Left ventricle myocardium superior (tissue), 1 donor: ENCODE data around the gene SKAP1. TPM values are rescaled to one million over a fixed set of nuclear protein-coding genes. Genes with fewer than 3 reads are reported as not detected.

Experiments used
- ATAC-seq: fragments of 200-7000 bp; cut with Tn5 transposase; one replicate; pipeline ENCODE4 v1.9.1; 2020; ENCODE audit warnings: mild to moderate bottlenecking, moderate library complexity
- DNase-seq: peaks from one replicate; pipeline ENCODE4 v3.0.0-alpha.2; 2020
- intact Hi-C: fragments of 100-400 bp; cut with micrococcal nuclease; formaldehyde crosslinking; loops from one replicate; pipeline ENCODE4 v1.11.0; 2022
- total RNA-seq: library from RNA; stranded (reverse); fragmentation: NEBNext Ultra II Directional; extraction: Animal tissue kit (Norgen Biotek cat#: 25700); gene quantifications from one replicate; pipeline ENCODE4 v1.2.1, GENCODE V29; 2021
- donor health status: DM: no; HTN: yes; CAD: no; lungs with severe emphysema.

Gene SKAP1
- total RNA-seq, 1 donor from 2014 or later, result 0.27 TPM

DNA sequence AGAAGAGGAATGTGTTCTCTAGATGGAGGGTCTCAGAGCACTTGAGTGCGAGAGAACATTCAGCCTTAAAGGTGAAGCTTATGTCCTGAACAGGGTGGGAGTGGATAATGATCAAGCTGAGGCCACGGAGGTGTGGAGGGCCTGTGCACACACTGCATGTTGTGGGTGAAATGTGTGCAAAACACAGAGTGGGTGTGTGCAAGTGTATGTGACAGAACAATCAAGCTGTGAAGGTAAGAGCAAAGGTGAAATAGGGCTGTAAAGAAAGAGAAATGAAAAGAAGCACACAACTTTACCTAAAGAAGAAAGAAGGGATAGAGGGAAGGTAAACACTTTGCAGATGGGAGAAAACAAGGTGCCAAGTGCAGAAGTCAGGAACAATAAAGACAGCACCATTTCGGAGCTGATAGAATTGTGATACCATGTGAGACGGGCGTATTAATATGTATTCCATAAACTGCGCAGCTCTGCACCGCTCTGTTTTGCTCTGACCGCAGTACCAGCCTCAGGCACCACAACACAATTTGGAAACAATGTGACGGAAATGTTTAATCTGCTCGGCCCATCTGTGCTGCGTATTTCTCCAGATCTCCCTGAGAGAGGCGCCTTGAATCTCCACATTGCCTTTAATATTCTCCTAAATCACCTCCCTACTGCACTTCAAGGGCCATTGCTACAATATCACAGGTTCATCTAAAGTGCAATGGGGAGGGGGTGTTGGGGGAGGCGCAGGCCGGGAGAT is 281.8 kb downstream of the SKAP1 start:
- DNase-seq (no peak), ATAC-seq (no peak)
- intact Hi-C loops, result no loop called here

- ATAC-seq (no peak), DNase-seq (no peak)
- intact Hi-C loops, result no loop called here
Observed at GRCh38 chr17:48144976-48145798, 284.8 kb downstream of the SKAP1 start.

- no peak for ATAC-seq
Observed at GRCh38 chr17:48144231-48144630, 285.8 kb downstream of the SKAP1 start.

GRCh38 chr17:48143629-48144028 is 286.4 kb downstream of the SKAP1 start:
- ATAC-seq, result no peak
- intact Hi-C loops, result no loop called here
- DNase-seq, result no peak

More at GRCh38 chr17:48144231-48144630, 285.8 kb downstream of the SKAP1 start:
- intact Hi-C loops, result no loop called here
- no peak for DNase-seq

DNA sequence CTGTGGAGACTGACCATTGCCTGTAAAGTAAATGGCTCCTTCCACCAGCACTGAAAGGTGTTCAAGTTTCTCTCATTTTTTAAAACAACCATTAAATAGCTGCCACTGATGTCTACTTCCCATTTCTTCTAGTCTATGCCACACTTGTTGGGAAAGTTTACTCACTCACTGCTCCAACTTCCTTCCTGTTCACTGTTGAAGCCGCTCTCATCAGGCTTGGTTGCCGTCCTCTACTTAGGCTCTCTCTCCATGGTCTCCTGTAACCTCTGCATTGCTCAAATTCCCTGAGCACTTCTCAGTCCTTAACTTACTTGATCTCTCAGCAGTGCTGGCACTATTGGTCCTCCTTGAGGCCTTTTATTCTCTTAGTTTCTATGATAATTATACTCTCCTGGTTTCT is 290.1 kb downstream of the SKAP1 start:
- peak; percentile 46 for ATAC-seq
- DNase-seq, result no peak
- intact Hi-C loops, result no loop called here

DNA sequence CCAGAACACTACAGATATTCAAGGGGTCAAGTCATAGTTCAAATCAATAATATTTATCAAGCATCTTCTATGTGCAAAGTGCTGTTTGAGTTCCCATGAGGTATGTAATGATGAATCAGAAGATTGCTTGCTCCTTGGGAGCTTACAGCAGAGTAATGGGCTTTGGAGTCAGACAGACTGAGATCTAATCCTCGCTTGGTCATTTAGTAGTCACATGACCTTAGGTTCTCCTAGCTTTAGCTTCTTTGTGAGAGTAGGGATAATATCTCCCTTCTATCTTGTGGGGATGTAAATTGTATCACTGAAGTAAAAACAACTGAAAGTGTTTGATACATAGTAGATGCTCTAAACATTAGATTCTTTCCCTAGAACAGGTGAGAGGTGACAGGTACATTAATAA is 292.4 kb downstream of the SKAP1 start:
- no peak for ATAC-seq
- intact Hi-C loops, result no loop called here
- no peak for DNase-seq

GRCh38 chr17:48134912-48135480 is 295.0 kb downstream of the SKAP1 start:
- intact Hi-C loops, result no loop called here
- DNase-seq (no peak), ATAC-seq (no peak)

DNA sequence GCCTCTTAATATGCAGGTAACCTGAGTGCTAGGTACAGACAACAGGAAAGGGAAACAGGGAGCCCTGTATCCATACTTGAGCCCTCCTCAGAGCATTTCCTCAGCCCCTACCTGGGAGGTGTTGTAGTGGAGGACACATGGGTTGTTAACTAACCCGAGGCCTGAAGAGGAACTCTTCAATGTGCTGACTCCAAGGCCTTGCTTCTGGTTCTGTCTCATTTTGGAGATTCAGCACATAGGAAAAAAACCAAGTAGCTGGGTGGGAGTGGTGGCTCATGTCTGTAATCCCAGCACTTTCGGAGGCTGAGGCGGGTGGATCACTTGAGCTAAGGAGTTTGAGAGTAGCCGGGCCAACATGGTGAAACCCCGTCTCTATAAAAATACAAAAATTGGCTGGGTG is 297.6 kb downstream of the SKAP1 start:
- intact Hi-C loops, result no loop called here
- no peak for DNase-seq
- peak; percentile 49 for ATAC-seq

GRCh38 chr17:48131216-48131824 is 298.7 kb downstream of the SKAP1 start:
- intact Hi-C loops, result loop anchor here (1.0 kb wide), 1 partner anchor 106 kb away; no protein-coding TSS in a partner anchor
- ATAC-seq (peak; percentile 93), DNase-seq (no peak)

- intact Hi-C loops, result no loop called here
- DNase-seq (no peak), ATAC-seq (no peak)
Observed at GRCh38 chr17:48129981-48130380, 300.0 kb downstream of the SKAP1 start.

DNA sequence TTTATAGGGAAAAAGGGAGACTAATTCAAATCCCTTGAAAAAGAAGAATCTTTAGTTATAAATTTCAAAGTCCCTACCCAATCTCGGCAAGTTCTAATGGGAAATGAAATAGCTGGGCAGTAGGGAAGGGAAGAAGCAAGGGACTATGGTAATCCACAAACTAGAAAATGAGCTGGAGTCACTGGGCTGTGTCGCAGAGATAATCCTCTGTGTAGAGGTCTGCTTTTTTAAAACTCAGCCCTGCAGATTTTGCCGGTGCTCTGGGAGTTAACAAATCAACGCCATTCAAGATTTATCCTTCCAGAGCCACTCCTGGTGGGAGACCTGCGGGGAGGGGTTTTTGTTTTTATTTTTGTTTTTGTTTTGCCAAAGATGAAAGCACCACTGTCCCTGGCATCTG is 301.6 kb downstream of the SKAP1 start:
- ATAC-seq (no peak), DNase-seq (no peak)
- intact Hi-C loops, result no loop called here

DNA sequence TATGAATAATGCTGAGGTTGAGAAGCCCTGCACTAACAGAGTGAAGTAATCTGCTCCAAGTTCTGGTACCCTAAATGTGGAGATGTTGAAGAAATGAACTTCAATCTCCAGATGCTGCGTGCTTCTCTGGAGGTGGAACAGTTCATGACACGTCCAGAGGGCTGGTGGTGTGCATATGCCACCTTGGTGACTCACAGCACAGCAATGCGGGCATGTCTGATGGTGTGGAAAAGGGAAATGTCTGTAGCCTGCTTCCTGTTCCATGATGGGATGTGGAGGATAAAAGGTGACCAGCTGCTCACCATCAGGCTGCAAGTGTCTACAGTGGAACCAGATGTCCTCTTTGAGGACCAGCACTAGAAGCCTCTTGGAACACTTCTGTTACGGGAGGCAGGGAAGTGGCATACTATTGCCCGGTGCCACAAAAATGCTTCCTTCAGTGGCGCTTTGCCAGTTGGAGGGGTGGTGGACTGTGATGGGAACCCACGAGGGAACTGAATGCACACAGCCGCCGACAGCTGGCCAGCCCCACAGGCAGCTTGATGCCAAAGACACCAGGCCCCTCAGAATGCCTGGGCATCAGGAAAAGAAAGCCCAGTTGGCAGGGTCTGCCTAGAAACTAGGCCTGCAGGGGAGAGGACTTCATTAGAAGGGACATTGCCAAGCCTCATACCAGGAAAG is 302.5 kb downstream of the SKAP1 start:
- DNase-seq (no peak), ATAC-seq (no peak)
- intact Hi-C loops, result no loop called here

- intact Hi-C loops, result no loop called here
- no peak for ATAC-seq
- DNase-seq, result no peak
Observed at GRCh38 chr17:48126532-48126850, 303.5 kb downstream of the SKAP1 start.

GRCh38 chr17:48125829-48126531 is 304.0 kb downstream of the SKAP1 start:
- intact Hi-C loops, result no loop called here

DNA sequence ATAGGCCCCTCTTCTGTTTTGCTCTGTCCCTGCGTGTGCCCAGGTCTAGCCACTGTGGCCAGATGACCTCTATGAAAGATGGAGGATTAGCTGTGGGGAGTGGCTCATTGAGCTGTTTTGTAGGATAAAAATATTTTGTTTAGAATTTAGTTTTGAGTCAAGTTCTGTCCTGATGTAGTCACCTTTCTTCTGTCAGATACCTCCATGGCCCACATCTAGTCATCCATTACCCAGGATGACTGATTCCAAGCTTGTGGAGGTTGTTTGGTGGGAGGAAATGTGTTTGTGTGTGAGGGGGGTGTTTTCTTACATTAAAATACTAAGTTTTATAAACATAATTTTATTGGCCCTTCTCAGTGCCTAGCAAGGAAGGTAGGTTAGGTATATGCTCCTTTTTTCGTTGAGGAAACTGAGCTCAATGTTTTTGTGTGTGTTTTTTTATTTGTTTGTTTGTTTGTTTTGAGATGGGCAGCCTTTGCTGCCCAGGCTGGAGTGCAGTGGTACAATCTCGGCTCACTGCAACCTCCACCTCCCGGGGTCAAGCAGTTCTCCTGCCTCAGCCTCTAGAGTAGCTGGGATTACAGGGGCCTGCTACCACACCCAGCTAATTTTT is 306.1 kb downstream of the SKAP1 start:
- ATAC-seq, result no peak
- intact Hi-C loops, result no loop called here

More at GRCh38 chr17:48125829-48126531, 304.0 kb downstream of the SKAP1 start:
- ATAC-seq (no peak), DNase-seq (no peak)

DNA sequence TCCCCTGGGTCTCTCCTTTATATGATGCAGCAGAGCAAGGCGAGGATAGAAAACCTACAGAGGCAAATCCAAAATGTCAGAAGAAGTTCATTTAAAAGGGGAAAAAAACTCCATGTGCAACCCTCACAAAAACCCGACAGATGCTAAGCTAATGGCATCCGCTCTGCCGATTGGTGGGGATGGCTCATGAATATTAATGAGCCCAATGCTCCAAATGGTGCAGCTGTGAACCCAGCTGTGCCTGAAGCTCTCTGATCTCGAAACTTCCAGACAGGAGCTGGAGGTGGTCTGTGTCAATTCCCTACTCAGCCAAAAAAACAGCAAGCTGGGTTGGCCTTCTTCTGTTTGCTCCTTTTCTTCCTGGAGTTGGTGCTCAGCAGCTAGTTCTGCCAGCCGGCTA is 306.9 kb downstream of the SKAP1 start:
- intact Hi-C loops, result no loop called here
- ATAC-seq (no peak), DNase-seq (no peak)

More for the DNA sequence above, 306.1 kb downstream of the SKAP1 start:
- no peak for DNase-seq

DNA sequence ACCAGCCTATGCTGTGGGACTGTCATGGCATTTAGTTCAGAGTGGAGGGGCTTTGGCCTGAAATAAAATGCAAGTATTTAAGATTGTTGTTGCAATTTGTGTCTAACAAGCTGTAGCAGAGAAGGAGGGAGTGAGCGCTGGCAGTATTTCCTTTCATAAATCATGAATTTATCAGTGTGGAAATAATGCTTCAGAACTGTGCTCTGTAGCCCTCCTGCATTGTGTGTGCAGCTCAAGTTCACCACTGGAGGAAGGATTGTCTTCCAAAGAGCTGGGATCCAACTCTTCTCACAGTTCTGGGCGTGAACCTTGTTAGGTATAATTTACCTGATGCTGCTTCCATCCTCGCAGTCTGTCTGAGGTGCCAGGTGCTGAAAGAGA is 307.4 kb downstream of the SKAP1 start:
- no peak for DNase-seq
- ATAC-seq, result no peak
- intact Hi-C loops, result no loop called here

DNA sequence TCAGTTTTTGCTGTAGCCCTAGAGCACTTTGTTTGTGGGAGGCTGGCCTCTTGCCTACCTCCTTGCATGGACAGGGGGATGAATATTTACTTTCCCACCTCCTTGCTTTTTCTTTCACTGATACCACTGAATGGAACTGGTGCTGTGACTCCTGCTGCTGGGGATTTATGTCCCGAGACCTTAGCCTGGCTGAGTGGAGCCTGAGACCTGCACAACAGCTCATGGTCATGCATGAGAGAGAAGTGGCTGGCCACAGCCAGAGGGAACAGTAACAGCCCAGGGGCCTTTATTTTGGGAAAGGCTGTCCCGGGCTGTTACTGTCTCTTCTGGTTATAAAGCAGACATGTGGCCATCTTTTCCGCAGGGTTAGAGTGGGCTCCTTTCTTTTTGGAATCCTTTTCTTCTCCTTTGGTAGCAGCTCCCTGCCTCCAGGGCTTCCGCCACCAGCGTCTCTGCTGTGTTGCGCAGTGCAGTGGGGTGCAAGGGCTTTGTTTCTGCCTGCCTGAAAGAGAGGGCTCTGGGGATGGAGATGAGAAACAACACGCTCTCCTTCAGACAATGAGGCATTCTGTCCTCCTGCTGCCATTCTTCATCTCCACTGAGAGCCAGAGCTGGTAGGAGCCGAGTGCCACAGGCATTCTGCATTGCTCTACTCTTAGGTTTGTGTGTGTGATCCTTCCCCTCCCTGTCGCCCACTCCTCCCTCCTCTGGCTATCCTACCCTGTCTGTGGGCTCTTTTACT is 307.9 kb downstream of the SKAP1 start:
- ATAC-seq (no peak), DNase-seq (no peak)
- intact Hi-C loops, result no loop called here
